Cardiac septum (tissue), 1 donor: ENCODE results near the gene RCN2. TPM values are rescaled to one million over a fixed set of nuclear protein-coding genes. Genes with fewer than 3 reads are reported as not detected.
"Not testable (repeated sequence)": the region's sequence is repeated elsewhere in the genome, so short reads cannot be mapped to it uniquely, and the experiment has no call there.

Source experiments
- DNase-seq: peaks from one replicate; pipeline ENCODE4 v3.0.0-alpha.2; 2020; ENCODE audit warnings: low spot score
- intact Hi-C: fragments of 100-400 bp; cut with DNase I; formaldehyde crosslinking; loops from one replicate; pipeline ENCODE4 v1.14.0; 2022
- long read RNA-seq: library from polyadenylated mRNA; unstranded; transcript quantifications from one replicate; pipeline ENCODE4 v2.0.0, GENCODE V29; 2021
- total RNA-seq: library from RNA; stranded (reverse); fragmentation: NEBNext Ultra II Directional; extraction: Animal tissue kit (Norgen Biotek cat#: 25700); gene quantifications from one replicate; pipeline ENCODE4 v1.2.1, GENCODE V29; 2021
- donor health status: DM: no; HTN: no; CAD: no.

RCN2 gene, protein sequence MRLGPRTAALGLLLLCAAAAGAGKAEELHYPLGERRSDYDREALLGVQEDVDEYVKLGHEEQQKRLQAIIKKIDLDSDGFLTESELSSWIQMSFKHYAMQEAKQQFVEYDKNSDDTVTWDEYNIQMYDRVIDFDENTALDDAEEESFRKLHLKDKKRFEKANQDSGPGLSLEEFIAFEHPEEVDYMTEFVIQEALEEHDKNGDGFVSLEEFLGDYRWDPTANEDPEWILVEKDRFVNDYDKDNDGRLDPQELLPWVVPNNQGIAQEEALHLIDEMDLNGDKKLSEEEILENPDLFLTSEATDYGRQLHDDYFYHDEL
- 30.3 TPM for total RNA-seq
- long read RNA-seq, full-length matches to known transcripts = 91 of 95 reads
- long read RNA-seq, partial matches to known transcripts = 1 of 95 reads
- long read RNA-seq, other reads (novel, unspliced or antisense) = 3 of 95 reads

DNA sequence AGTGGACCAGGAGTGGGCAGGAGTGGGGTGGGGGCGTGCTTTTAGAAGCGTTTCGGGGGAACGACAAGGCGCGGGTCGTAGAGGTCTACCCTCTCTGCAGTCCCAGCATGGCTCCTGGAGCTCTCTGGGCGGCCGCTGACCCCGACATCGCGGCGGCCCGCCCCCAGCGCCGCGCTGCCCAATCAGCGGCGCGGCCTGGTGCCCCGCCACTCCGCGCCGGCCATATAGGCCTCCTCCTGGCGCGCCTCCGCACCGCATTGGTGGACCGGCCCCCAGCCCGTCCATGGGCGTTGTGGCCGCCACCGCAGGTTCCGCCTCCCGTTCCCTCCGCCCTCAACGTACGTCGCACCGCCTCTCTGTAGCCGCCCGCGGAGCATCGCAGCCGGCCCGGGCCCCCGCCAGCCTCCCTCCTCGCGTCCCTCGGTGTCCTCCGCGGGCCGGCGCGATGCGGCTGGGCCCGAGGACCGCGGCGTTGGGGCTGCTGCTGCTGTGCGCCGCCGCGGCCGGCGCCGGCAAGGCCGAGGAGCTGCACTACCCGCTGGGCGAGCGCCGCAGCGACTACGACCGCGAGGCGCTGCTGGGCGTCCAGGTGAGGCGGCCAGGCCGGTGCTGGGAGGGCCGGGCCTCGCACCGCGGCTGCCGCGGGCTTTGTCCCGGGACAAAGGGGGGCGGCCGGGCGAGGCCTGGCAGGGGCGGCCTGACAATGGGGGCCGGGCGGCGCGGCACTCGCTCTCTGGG lies at the start of gene RCN2:
Gene RCN2, plus strand, starts transcription at position 353 of the 738 bp plus-strand sequence. Its CDS starts 93 bp downstream, at position 446.
- intact Hi-C loops = loop anchor here (1.0 kb wide), 1 partner anchor 26 kb away; the partner anchor contains the start of gene SCAPER
- peak; percentile 98 for DNase-seq

DNA sequence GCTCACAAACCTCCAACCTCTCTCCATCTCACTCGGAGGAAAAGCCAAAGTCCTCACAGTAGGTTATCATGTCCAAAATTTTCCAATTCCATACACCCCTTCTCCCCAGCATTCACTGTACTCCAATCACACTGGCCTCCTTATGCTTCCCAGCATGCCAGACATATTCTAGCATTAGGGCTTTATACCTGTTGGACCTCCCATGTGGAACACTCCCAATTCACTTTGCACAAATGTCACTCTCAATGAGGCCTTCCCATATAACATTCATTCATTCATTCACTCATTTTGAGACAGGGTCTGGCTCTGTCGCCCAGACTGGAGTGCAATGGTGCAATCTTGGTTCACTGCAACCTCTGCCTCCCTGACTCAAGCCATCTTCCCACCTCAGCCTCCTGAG lies 46.3 kb upstream of the RCN2 start:
- no peak for DNase-seq
- intact Hi-C loops = no loop called here

DNA sequence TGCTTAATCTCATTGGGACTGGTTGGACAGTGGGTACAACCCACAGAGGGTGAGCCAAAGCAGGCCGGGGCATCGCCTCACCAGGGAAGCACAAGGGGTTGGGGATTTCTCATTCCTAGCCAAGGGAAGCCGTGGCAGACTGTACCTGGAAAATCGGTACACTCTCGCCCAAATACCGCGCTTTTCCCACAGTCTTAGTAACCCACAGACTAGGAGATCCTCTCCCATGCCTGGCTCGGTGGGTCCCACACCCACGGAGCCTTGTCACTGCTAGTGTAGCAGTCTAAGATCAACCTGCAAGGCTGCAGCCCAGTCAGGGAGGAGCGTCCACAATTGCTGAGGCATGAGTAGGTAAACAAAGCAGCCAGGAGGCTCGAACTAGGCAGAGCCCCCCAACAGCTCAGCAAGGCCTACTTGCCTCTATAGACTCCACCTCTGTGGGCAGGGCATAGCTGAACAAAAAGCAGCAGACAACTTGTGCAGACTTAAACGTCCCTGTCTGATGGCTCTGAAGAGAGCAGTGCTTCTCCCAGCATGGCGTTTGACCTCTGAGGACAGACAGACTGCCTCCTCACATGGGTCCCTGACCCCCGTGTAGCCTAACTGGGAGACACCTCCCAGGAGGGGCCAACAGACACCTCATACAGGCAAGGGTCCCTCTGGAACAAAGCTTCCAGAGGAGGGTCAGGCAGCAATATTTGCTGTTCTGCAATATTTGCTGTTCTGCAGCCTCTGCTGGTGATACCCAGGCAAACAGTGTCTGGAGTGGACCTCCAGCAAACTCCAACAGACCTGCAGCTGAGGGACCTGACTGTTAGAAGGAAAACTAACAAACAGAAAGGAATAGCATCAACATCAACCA lies 44.0 kb upstream of the RCN2 start:
- DNase-seq, intact Hi-C loops: not testable (repeated sequence)

DNA sequence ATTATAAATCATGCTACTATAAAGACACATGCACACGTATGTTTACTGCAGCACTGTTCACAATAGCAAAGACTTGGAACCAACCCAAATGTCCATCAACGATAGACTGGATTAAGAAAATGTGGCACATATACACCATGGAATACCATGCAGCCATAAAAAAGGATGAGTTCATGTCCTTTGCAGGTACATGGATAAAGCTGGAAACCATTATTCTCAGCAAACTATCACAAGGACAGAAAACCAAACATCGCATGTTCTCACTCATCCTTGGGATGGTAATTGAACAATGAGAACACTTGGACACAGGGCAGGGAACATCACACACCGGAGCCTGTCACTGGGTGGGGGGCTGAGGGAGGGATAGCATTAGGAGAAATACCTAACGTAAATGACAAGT lies 38.7 kb upstream of the RCN2 start:
- DNase-seq, intact Hi-C loops: not testable (repeated sequence)

DNA sequence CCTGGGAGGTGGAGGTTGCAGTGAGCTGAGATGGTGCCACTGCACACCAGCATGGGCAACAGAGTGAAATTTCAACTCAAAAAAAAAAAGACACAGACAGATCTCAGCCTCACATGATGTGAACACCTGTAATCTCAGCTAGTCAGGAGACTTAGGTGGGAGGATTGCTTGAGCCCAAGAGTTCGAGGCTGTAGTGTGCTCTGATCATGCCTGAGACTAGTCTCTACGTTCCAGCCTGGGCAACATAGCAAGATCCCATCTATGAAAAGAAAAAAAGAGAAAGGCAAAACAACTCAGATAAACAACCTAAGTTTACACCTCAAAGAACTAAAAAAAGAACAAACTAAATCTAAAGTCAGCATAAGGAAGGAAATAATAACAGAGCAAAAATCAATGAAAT lies 37.4 kb upstream of the RCN2 start:
- DNase-seq = no peak
- intact Hi-C loops = no loop called here

DNA sequence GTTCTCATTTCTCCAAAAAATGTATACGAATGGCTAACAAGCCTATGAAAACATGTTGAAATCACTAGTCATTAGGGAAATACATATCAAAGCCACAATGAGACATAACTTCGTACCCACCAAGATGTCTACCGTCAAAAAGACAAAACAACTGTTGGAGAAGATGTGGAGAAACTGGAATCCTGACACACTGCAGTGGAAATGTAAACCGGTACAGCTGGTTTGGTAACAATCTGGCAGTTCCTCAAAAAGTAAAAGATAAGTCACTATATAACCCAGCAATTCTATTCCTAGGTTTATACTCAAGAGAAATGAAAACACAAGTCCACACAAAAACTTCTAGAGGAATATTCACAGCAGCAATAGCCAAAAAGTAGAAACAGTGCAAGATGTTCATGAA lies 33.4 kb upstream of the RCN2 start:
- intact Hi-C loops = no loop called here
- no peak for DNase-seq

DNA sequence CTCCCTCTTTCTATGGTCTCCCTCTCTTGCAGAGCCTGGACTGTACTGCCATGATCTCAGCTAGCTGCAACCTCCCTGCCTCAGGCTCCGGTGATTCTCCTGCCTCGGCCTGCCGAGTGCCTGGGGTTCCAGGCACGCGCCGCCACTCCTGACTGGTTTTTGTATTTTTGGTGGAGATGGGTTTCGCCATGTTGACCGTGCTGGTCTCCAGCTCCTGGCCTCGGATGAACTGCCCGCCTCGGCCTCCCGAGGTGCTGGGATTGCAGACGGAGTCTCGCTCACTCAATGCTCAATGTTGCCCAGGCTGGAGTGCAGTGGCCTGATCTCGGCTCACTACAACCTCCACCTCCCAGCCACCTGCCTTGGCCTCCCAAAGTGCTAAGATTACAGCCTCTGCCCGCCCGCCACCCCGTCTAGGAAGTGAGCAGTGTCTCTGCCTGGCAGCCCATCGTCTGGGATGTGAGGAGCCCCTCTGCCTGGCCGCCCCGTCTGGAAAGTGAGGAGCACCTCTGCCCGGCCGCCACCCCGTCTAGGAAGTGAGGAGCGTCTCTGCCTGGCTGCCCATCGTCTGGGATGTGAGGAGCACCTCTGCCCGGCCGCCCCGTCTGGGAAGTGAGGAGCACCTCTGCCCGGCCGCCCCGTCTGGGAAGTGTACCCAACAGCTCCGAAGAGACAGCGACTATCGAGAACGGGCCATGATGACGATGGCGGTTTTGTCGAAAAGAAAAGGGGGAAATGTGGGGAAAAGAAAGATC lies 32.2 kb upstream of the RCN2 start:
- DNase-seq, intact Hi-C loops: not testable (repeated sequence)

DNA sequence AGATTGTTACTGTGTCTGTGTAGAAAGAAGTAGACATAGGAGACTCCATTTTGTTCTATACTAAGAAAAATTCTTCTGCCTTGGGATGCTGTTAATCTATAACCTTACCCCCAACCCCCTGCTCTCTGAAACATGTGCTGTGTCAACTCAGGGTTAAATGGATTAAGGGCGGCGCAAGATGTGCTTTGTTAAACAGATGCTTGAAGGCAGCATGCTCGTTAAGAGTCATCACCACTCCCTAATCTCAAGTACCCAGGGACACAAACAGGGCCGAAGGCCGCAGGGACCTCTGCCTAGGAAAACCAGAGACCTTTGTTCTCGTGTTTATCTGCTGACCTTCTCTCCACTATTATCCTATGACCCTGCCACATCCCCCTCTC lies 31.6 kb upstream of the RCN2 start:
- DNase-seq, intact Hi-C loops: not testable (repeated sequence)

DNA sequence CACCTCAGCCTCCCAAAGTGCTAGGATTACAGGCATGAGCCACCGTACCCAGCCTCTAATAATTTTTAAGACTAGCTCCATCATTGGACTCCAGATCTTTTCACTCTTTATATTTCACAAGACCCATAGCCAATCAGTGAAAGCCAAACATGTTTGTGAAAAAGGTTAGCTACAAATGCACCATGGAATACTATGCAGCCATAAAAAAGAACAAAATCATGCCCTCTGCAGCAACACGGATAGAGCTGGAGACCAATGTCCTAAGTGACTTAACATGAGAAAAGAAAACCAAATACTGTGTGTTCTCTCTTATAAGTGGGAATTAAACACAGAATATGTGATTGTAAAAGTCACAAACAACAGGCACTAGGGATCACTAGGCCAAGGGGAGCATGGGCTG lies 29.6 kb upstream of the RCN2 start:
- intact Hi-C loops = no loop called here
- no peak for DNase-seq

DNA sequence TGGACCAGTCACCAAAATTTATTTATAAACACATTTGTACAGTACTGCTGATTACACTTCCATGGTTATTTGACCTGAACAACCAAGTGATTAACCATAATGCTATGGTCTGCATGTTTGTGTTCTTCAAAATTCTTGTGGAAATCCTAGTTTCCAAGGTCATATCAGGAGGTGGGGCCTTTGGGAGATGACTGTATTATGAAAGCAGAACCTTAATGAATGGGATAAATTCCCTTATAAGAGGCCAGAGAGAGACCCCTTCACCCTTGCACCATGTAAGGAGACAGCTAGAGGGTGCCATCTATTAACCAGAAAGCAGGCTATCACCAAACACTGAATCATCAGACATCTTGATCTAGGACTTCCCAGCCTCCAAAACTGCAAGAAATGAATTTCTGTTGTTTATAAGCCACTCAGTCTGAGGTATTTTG lies 28.3 kb upstream of the RCN2 start:
- intact Hi-C loops = no loop called here
- DNase-seq = no peak

DNA sequence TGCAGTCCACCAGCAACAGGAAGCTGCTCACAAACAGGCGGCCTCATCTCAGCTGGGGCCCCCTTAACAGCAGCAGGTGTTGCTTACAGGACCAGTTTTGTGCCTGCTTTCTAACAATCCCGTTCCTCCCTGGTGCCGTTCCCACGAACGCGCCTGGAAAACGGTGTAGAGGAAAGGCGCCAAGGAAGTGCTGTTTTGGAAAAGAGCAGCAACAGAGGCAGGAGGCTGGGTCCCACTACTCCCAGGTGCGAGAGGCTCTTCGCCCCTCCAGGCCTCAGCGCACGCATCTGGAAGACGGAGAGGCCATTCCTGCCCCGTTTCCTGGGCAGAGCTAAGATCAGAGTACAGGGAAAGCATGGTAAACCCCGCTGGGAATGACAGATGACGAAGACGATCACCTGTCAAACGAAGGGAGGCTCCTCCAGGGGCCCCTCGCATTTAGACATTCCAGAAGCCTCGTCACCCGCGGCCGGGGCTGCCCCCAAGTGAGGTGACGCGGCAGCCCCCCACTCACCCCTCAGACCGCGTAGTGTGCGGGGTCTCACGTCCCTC lies 27.0 kb upstream of the RCN2 start:
- intact Hi-C loops = loop anchor here (1.0 kb wide), 1 partner anchor 27 kb away; the partner anchor contains the start of gene RCN2
- DNase-seq = no peak

DNA sequence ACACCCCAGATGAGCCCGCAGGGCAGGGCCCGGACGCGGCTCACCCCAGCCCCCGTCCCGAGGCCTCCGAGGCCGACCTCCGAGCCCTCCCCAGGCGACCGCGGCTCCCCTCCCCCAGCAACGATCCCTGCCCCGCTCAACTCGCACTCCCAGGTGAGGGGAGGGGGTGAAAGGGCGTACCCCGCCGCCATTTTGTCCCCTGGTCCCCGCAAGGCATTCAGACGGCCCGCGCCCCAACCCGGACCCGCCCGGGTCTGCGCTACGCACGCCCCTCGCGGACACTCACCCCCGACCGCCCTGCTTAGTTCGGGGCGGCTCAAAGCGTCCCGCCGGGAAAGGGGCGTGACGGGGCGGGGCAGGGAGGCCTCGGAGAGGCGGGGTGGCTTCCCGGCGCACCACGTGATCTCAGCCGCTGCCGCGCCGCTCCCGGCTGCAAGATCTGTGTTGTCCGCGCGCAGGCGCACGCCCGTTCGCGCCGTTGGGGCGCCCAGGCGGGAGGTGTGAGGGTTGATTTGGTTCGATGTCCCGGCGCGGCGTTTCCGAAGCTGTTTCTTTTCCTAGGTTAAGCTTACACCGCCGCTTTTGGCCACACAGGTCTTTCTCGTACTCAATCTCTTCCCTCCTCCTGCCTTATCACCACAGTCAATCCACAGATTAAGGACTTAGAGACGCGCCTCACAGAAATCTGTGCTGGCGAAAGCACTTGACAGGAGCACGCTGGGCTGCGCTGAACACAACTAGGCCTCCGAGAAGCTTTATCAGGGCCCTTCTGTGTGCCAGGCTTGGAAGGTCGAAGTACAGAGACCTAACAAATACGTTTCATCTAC lies 26.3 kb upstream of the RCN2 start, which contains the start of gene SCAPER:
Gene SCAPER, minus strand, starts transcription at position 328 of the 827 bp plus-strand sequence. CDS start 21,523 bp downstream, outside the sequence.
- peak; percentile 98 for DNase-seq
- intact Hi-C loops = loop anchor here (1.0 kb wide), 1 partner anchor 26 kb away; the partner anchor contains the start of gene RCN2

DNA sequence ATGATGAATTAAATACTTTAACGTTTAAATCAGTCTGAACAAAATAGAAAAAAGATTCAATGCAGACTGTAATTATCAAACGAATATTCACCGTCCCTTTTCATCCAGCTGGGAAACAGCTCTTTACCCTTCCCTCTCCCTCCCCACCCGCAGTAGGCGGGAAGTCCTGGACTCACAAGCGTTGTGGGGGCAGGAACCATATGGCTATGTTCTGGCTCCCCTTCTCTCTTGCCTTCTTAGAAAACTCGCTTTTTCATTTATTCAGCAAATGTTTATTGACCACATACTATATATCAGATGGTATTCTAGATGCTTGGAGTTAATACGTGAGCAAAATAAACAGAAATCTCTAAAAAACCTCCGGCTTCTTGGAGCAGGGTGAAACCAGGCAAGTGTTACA lies 25.7 kb upstream of the RCN2 start:
- intact Hi-C loops = loop anchor here (1.0 kb wide), 1 partner anchor 25 kb away; the partner anchor contains the start of gene RCN2
- no peak for DNase-seq

DNA sequence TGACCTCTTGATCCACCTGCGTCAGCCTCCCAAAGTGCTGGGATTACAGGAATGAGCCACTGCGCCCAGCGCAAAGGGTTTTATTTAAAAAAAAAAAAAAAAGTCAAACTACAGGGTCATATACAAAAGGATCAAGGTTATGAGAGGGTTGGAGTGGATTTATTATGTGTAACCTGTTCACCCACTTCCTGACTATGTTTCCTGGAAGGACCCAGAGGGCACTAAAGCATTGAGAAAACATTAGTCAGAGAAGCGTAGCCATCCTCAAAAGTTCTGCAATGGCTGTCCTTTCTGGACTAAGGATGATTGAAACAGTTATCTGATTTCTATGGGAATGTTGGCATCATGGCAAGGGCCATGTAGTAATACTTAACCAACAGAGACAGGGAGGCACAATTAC lies 19.1 kb upstream of the RCN2 start:
- intact Hi-C loops = no loop called here
- DNase-seq = no peak

DNA sequence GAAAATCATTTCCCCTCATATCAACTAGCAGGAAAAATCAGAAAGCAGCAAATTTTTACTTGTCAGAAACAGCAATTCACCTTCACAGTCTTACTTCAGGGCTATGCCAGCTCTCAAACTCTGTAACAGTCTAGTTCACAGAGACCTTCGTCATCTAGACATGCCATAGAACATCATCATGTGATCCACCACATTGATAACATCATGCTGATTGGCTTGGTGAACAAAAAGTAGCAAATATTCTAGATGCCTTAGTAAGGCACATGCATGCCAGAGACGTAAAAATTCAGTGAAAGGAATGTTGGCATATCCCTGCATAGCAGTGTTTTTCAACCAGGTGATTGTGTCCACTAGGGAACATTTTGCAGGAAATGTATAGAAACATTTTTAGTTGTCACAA lies 17.8 kb upstream of the RCN2 start:
- no peak for DNase-seq
- intact Hi-C loops = no loop called here

DNA sequence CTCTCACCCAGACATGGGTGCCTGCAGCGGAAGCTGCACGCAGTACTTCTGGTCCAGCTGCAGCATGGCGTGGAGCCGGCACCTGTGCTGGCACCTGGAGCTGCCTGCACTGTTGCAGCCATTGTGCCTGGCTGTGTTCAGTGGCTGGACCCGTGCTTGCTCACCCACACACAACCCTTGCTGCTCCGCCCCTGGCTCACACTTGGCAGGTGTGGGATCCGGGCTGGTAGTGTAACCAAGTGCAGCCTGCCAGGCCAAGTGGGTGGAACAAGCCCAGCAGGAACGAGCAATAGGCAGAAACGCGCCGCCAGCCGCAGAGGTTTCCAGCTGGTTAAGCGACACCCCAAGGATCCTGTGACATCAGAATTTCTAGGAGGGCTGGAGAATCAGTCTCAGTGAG lies 15.2 kb upstream of the RCN2 start:
- no peak for DNase-seq
- intact Hi-C loops = no loop called here

DNA sequence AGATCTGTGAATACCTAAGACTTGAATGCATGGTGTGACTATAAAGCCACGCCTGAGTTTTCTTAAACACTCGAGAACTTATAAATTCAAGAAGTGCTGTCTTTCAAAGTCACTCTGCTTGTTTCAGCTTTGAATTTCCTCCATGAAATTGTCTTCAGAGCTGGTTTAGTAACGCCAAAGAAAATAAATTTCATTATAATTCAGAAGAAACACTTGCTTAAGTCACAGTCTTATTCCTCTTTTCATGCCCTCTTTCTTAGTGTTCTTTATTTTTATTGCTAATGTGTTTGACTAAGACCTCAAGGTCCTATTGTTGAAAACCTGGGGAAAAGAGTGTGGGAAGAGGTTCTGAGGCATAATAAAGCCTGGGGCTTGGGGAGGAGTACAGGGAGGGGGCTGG lies 3.3 kb upstream of the RCN2 start:
- intact Hi-C loops = no loop called here
- no peak for DNase-seq
